Nephron progenitor cell (in vitro differentiated cells): ENCODE measurements around the gene LRP1.
A peak's percentile ranks its signal among the peaks of the same experiment; 100 is the strongest.

Source experiments
- DNase-seq: peaks from one replicate; pipeline ENCODE4 v3.0.0; 2021
- H3K27ac Mint-ChIP-seq: 2 replicates; pipeline ENCODE4 v1.8.0; 2021; ENCODE audit warnings: mild to moderate bottlenecking, moderate library complexity, mixed read lengths
- H3K27me3 Mint-ChIP-seq: 2 replicates; pipeline ENCODE4 v1.8.0; 2021; ENCODE audit warnings: mild to moderate bottlenecking, low read depth, mixed read lengths; ENCODE audit not compliant: poor library complexity
- H3K36me3 Mint-ChIP-seq: 2 replicates; pipeline ENCODE4 v1.8.0; 2021; ENCODE audit warnings: low read depth, mixed read lengths
- H3K4me1 Mint-ChIP-seq: 2 replicates; pipeline ENCODE4 v1.8.0; 2021; ENCODE audit warnings: mixed read lengths
- H3K4me3 Mint-ChIP-seq: 2 replicates; pipeline ENCODE4 v1.8.0; 2021; ENCODE audit warnings: mild to moderate bottlenecking, moderate library complexity, mixed read lengths
- H3K9me3 Mint-ChIP-seq: 2 replicates; pipeline ENCODE4 v1.8.0; 2021; ENCODE audit warnings: mild to moderate bottlenecking, moderate library complexity, mixed read lengths
- CTCF ChIP-seq: fragments of 200-600 bp; sonication (generic); IDR thresholded peaks from 2 replicates; pipeline ENCODE4 v1.5.0; 2021; ENCODE audit warnings: antibody characterized with exemption

The LRP1 gene

GRCh38 chr12:57086493-57087009, 41.7 kb upstream of the LRP1 start:
- peak overlapping the region; percentile 97 for H3K27ac Mint-ChIP-seq
- H3K9me3 Mint-ChIP-seq, result no peaks in the 10 kb centered on the region
- peaks cover 12% of the 10 kb centered on the region for H3K36me3 Mint-ChIP-seq
- peaks cover 66% of the 10 kb centered on the region for H3K4me1 Mint-ChIP-seq
- H3K4me3 Mint-ChIP-seq, result peak overlapping the region; percentile 87
- H3K27me3 Mint-ChIP-seq, result peaks cover under 1% of the 10 kb centered on the region
- TF ChIP-seq CTCF, result peak; percentile 14
- peak; percentile 61 for DNase-seq

- Mint-ChIP-seq H3K4me1 (peaks cover 72% of the 10 kb centered on the region), H3K27ac (peak overlapping the region; percentile 97), H3K27me3 (no peaks in the 10 kb centered on the region), H3K9me3 (no peaks in the 10 kb centered on the region), H3K36me3 (peaks cover 18% of the 10 kb centered on the region), H3K4me3 (peak overlapping the region; percentile 88)
- DNase-seq, result peak; percentile 66
- no peak for TF ChIP-seq CTCF
Measured at GRCh38 chr12:57087010-57087690, 41.1 kb upstream of the LRP1 start.

- Mint-ChIP-seq H3K9me3 (no peaks in the 10 kb centered on the region), H3K27ac (peak overlapping the region; percentile 99), H3K27me3 (no peaks in the 10 kb centered on the region), H3K4me3 (peak overlapping the region; percentile 88), H3K36me3 (peaks cover 25% of the 10 kb centered on the region), H3K4me1 (peaks cover 78% of the 10 kb centered on the region)
- peak; percentile 78 for DNase-seq
- TF ChIP-seq CTCF, result no peak
Measured at GRCh38 chr12:57087691-57088353, 40.5 kb upstream of the LRP1 start.

- H3K9me3 Mint-ChIP-seq, result no peaks in the 10 kb centered on the region
- peaks cover 26% of the 10 kb centered on the region for H3K36me3 Mint-ChIP-seq
- peak within 1 kb of the TSS; percentile 98 for H3K4me3 Mint-ChIP-seq
- peaks cover 80% of the 10 kb centered on the region for H3K4me1 Mint-ChIP-seq
- peak; percentile 95 for DNase-seq
- H3K27ac Mint-ChIP-seq, result peak within 1 kb of the TSS; percentile 99
- TF ChIP-seq CTCF, result no peak
- H3K27me3 Mint-ChIP-seq, result no peaks in the 10 kb centered on the region
Measured at GRCh38 chr12:57088354-57089270, 39.7 kb upstream of the LRP1 start, which contains the start of gene NAB2. TSS of gene NAB2 (plus strand) at chr12:57089114. CDS start at chr12:57089272, 158 bp downstream.

- peak; percentile 76 for DNase-seq
- H3K27ac Mint-ChIP-seq, result peak overlapping the region; percentile 74
- peak overlapping the region; percentile 98 for H3K4me3 Mint-ChIP-seq
- H3K9me3 Mint-ChIP-seq, result no peaks in the 10 kb centered on the region
- no peaks in the 10 kb centered on the region for H3K27me3 Mint-ChIP-seq
- TF ChIP-seq CTCF, result no peak
- peaks cover 22% of the 10 kb centered on the region for H3K36me3 Mint-ChIP-seq
- peaks cover 81% of the 10 kb centered on the region for H3K4me1 Mint-ChIP-seq
Measured at GRCh38 chr12:57089271-57090245, 38.7 kb upstream of the LRP1 start.
